Common myeloid progenitor, CD34-positive (primary cell): ENCODE measurements around the gene MEMO1.
"Not testable (repeated sequence)": the region's sequence is repeated elsewhere in the genome, so short reads cannot be mapped to it uniquely, and the experiment has no call there.

ENCODE experiments used
- CTCF ChIA-PET: fragments of 350-600 bp; sonication (Branson Sonifier 250); formaldehyde crosslinking; loops from one replicate; lab custom pipeline; 2021; ENCODE audit warnings: antibody characterized with exemption; lab: Charles Lee
- POLR2A ChIA-PET: fragments of 350-600 bp; sonication (Branson Sonifier 250); formaldehyde crosslinking; loops from one replicate; lab custom pipeline; 2021; ENCODE audit warnings: antibody characterized with exemption; lab: Charles Lee
- DNase-seq, 3 donors: peaks; one replicate each; pipeline versions ENCODE4 v3.0.0 to v3.0.0-alpha.2; 2013
- H3K27ac ChIP-seq, 2 experiments: 1 replicate in 1 of 2; 2 replicates in 1 of 2; pipeline ENCODE4 v1.7.0; 2013; ENCODE audit warnings: inconsistent platforms in 2 of 2, low read length in 2 of 2, mild to moderate bottlenecking in 2 of 2, low read depth in 1 of 2, moderate library complexity in 1 of 2; ENCODE audit not compliant: severe bottlenecking in 2 of 2, insufficient read depth in 1 of 2, poor library complexity in 1 of 2
- H3K27me3 ChIP-seq, 5 experiments: replicated peaks in 2 of 5; 1 replicate in 3 of 5; 2 replicates in 2 of 5; pipeline versions ENCODE4 v1.6.1 to v1.7.0; 2013; ENCODE audit warnings: low read length in 4 of 5, mild to moderate bottlenecking in 2 of 5, moderate library complexity in 2 of 5, inconsistent platforms in 1 of 5; ENCODE audit not compliant: insufficient read depth in 5 of 5, control insufficient read depth in 4 of 5
- H3K36me3 ChIP-seq, 4 experiments: 1 replicate in 2 of 4; 2 replicates in 2 of 4; pipeline versions ENCODE4 v1.6.1 to v1.7.0; 2013; ENCODE audit warnings: low read length in 3 of 4, control low read depth in 1 of 4, mild to moderate bottlenecking in 1 of 4; ENCODE audit not compliant: control insufficient read depth in 4 of 4, insufficient read depth in 4 of 4
- H3K4me1 ChIP-seq, 4 experiments: 1 replicate in 3 of 4; 2 replicates in 1 of 4; pipeline versions ENCODE4 v1.6.1 to v1.7.1; 2013; ENCODE audit warnings: low read length in 3 of 4, mild to moderate bottlenecking in 3 of 4, control low read depth in 1 of 4, inconsistent platforms in 1 of 4, moderate library complexity in 1 of 4; ENCODE audit not compliant: control insufficient read depth in 4 of 4, insufficient read depth in 4 of 4; ENCODE audit errors: control extremely low read depth in 1 of 4
- H3K4me3 ChIP-seq, 7 experiments: 1 replicate in 4 of 7; 2 replicates in 3 of 7; pipeline versions ENCODE4 v1.5.1 to v1.7.0; 2013; ENCODE audit warnings: mild to moderate bottlenecking in 7 of 7, low read length in 6 of 7, moderate library complexity in 6 of 7, inconsistent platforms in 2 of 7, low read depth in 2 of 7, control low read depth in 1 of 7; ENCODE audit not compliant: insufficient read depth in 4 of 7, control insufficient read depth in 1 of 7; ENCODE audit errors: extremely low read depth in 1 of 7
- H3K9me3 ChIP-seq, 5 experiments: 1 replicate in 4 of 5; 2 replicates in 1 of 5; pipeline versions ENCODE4 v1.6.1 to v1.7.1; 2013; ENCODE audit warnings: low read length in 4 of 5, mild to moderate bottlenecking in 2 of 5, inconsistent platforms in 1 of 5, low read depth in 1 of 5, moderate library complexity in 1 of 5; ENCODE audit not compliant: control insufficient read depth in 4 of 5, insufficient read depth in 2 of 5; ENCODE audit errors: control extremely low read depth in 1 of 5
- WGBS: methylation state at CpG from one replicate; pipeline ENCODE4 v1.1.5; 2013; ENCODE audit not compliant: insufficient coverage; 5-methylcytosine and 5-hydroxymethylcytosine counted together

The MEMO1 gene

GRCh38 chr2:31979018-31979417 lies 31.8 kb downstream of the MEMO1 start:
- Histone ChIP-seq H3K4me1 (peaks cover 2 to 24% (median 14%) of the 10 kb centered on the region in 4 experiments), H3K9me3 (no peaks in the 10 kb centered on the region), H3K27ac (no peak overlapping the region), H3K27me3 (no peaks in the 10 kb centered on the region), H3K4me3 (no peak overlapping the region), H3K36me3 (peaks cover 0 to 3% (median under 1%) of the 10 kb centered on the region in 4 experiments)
- no CpG with 5 or more reads among the region's 3 CpGs for WGBS
- DNase-seq = no peak
- ChIA-PET POLR2A (interaction anchor here (0.7 kb wide), 1 partner anchor 25 kb away, joined by 3 read pairs; no protein-coding TSS in a partner anchor), CTCF (no interaction called here)

GRCh38 chr2:31978436-31978835 lies 32.4 kb downstream of the MEMO1 start:
- ChIA-PET POLR2A (no interaction called here), CTCF (no interaction called here)
- Histone ChIP-seq H3K9me3 (no peaks in the 10 kb centered on the region), H3K27me3 (no peaks in the 10 kb centered on the region), H3K4me1 (peaks cover 2 to 28% (median 14%) of the 10 kb centered on the region in 4 experiments), H3K36me3 (no peaks in the 10 kb centered on the region), H3K27ac (no peak overlapping the region), H3K4me3 (no peak overlapping the region)
- 97% methylated on average over 6 of the region's 6 CpGs for WGBS
- no peak for DNase-seq

- ChIA-PET CTCF (no interaction called here), POLR2A (no interaction called here)
- H3K27me3 ChIP-seq = no peaks in the 10 kb centered on the region
- no peaks in the 10 kb centered on the region for H3K9me3 ChIP-seq
- no peak overlapping the region for H3K27ac ChIP-seq
- no peak for DNase-seq
- peaks cover 0 to 3% (median 0%) of the 10 kb centered on the region in 4 experiments for H3K36me3 ChIP-seq
- no peak overlapping the region for H3K4me3 ChIP-seq
- H3K4me1 ChIP-seq = peaks cover 0 to 10% (median 1%) of the 10 kb centered on the region in 4 experiments
These were observed 37.1 kb downstream of the MEMO1 start for GRCh38 chr2:31973665-31974064.

- ChIA-PET POLR2A (no interaction called here), CTCF (interaction anchor here (1.3 kb wide), 1 partner anchor 31 kb away, joined by 3 read pairs; no protein-coding TSS in a partner anchor)
- no peak for DNase-seq
- no peak overlapping the region for H3K27ac ChIP-seq
- H3K4me3 ChIP-seq = no peak overlapping the region
- no peaks in the 10 kb centered on the region for H3K9me3 ChIP-seq
- H3K27me3 ChIP-seq = no peaks in the 10 kb centered on the region
- WGBS = no CpG with 5 or more reads among the region's 2 CpGs
- H3K36me3 ChIP-seq = peaks cover 0 to 3% (median under 1%) of the 10 kb centered on the region in 4 experiments
- H3K4me1 ChIP-seq = peaks cover 0 to 10% (median 1%) of the 10 kb centered on the region in 4 experiments
These were observed 38.7 kb downstream of the MEMO1 start for GRCh38 chr2:31972059-31972458.

GRCh38 chr2:31969178-31969577 lies 41.6 kb downstream of the MEMO1 start:
- Histone ChIP-seq H3K4me1 (peaks cover 0 to 8% (median 0%) of the 10 kb centered on the region in 4 experiments), H3K9me3 (no peaks in the 10 kb centered on the region), H3K4me3 (no peak overlapping the region), H3K36me3 (peaks cover 0 to 3% (median under 1%) of the 10 kb centered on the region in 4 experiments), H3K27ac (no peak overlapping the region), H3K27me3 (no peaks in the 10 kb centered on the region)
- POLR2A ChIA-PET = interaction anchor here (0.6 kb wide), 2 partner anchors 39 to 211 kb away, joined by 3 read pairs; no protein-coding TSS in a partner anchor
- CTCF ChIA-PET = no interaction called here
- WGBS = no CpG with 5 or more reads among the region's 4 CpGs
- DNase-seq = no peak

- Histone ChIP-seq H3K27ac (no peak overlapping the region), H3K27me3 (no peaks in the 10 kb centered on the region), H3K9me3 (no peaks in the 10 kb centered on the region), H3K4me3 (no peak overlapping the region), H3K36me3 (peaks cover 0 to 5% (median 1%) of the 10 kb centered on the region in 4 experiments), H3K4me1 (no peaks in the 10 kb centered on the region)
- no peak for DNase-seq
- WGBS = no CpG with 5 or more reads among the region's 1 CpG
- POLR2A ChIA-PET = no interaction called here
- CTCF ChIA-PET = interaction anchor here (0.8 kb wide), 1 partner anchor 30 kb away, joined by 3 read pairs; no protein-coding TSS in a partner anchor
These were observed 43.0 kb downstream of the MEMO1 start for GRCh38 chr2:31967790-31968189.

- H3K4me1 ChIP-seq, H3K27ac ChIP-seq, H3K27me3 ChIP-seq, H3K9me3 ChIP-seq, POLR2A ChIA-PET, DNase-seq, H3K4me3 ChIP-seq, H3K36me3 ChIP-seq: not testable (repeated sequence)
- CTCF ChIA-PET = interaction anchor here (1.2 kb wide), 2 partner anchors 9 to 10 kb away, joined by 3 to 4 read pairs; no protein-coding TSS in a partner anchor
- whole genome bisulfite sequencing = 93% methylated on average over 3 of the region's 6 CpGs
These were observed 44.4 kb downstream of the MEMO1 start for GRCh38 chr2:31966402-31966801.
